ENCODE results near the gene LRMDA.

DNA sequence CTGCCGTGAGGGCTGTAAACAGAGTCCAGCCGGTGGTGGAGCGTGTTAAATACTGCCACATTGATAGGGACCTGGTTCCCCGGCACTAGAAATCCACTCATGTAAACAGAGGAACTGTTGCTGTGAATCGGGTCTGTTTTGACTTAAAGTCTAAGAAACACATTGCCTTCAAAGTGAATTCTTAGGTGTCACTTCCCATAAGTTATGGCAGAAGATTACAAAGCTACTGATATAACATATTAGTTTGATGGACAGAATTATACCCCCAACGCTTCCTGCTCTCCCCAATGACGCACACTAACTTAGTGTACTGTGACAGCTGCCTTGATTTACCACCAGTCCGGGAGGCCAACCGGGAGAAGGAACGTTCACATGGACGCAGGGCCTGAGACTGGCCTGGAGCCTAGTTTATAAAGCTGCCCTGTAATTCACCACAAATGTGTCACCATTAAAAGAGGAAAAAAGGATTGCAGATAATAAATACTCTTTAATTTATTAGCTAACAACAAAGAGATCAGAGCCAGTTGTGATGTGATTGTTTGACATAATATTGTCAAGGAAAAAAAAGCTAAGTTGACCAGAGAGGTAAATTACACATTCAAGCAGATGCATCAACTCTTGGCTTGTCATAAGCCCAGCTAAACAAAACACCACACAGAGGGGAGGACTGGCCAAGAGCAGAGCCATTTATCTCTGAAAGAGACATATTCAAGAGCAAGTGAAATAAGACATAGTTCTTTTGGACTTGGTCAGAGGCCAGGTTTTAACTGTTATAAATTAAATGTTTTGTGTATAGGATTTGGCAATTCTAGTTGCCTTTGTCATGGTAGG lies 820.6 kb downstream of the LRMDA start:
- TF ChIP-seq, protein P1, sequence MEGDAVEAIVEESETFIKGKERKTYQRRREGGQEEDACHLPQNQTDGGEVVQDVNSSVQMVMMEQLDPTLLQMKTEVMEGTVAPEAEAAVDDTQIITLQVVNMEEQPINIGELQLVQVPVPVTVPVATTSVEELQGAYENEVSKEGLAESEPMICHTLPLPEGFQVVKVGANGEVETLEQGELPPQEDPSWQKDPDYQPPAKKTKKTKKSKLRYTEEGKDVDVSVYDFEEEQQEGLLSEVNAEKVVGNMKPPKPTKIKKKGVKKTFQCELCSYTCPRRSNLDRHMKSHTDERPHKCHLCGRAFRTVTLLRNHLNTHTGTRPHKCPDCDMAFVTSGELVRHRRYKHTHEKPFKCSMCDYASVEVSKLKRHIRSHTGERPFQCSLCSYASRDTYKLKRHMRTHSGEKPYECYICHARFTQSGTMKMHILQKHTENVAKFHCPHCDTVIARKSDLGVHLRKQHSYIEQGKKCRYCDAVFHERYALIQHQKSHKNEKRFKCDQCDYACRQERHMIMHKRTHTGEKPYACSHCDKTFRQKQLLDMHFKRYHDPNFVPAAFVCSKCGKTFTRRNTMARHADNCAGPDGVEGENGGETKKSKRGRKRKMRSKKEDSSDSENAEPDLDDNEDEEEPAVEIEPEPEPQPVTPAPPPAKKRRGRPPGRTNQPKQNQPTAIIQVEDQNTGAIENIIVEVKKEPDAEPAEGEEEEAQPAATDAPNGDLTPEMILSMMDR (IDR thresholded peaks at IDR 0.05; ENCODE audit: borderline replicate concordance, extremely low read depth, low read length, poor library complexity, severe bottlenecking) = no peak
- no peak for TF ChIP-seq EZH2 (IDR thresholded peaks at IDR 0.05; ENCODE audit: borderline replicate concordance, low read depth, low read length, severe bottlenecking)

Measured in DND-41 (cell line).